IPS-15b (cell line): ENCODE results near the gene ZIC1.
A peak's percentile ranks its signal among the peaks of the same experiment; 100 is the strongest.

Source experiments
- H3K27me3 ChIP-seq: one replicate; pipeline ENCODE4 v1.6.1; 2013; ENCODE audit warnings: low read length; ENCODE audit not compliant: control insufficient read depth, insufficient read depth
- H3K36me3 ChIP-seq: one replicate; pipeline ENCODE4 v1.6.1; 2013; ENCODE audit warnings: low read length; ENCODE audit not compliant: control insufficient read depth, insufficient read depth
- H3K4me1 ChIP-seq: one replicate; pipeline ENCODE4 v1.6.1; 2013; ENCODE audit warnings: mild to moderate bottlenecking, low read length; ENCODE audit not compliant: control insufficient read depth, insufficient read depth
- H3K4me3 ChIP-seq: one replicate; pipeline ENCODE4 v1.5.1; 2013; ENCODE audit warnings: low read depth, low read length
- H3K9ac ChIP-seq: one replicate; pipeline ENCODE4 v1.6.1; 2013; ENCODE audit warnings: low read depth, mild to moderate bottlenecking, low read length
- H3K9me3 ChIP-seq: one replicate; pipeline ENCODE4 v1.6.1; 2013; ENCODE audit warnings: mild to moderate bottlenecking, low read length; ENCODE audit not compliant: control insufficient read depth, insufficient read depth

The ZIC1 gene

GRCh38 chr3:147409143-147410115, at the start of gene ZIC1:
Gene ZIC1 (plus strand): TSS chr3:147409365. CDS start chr3:147410113, 748 bp downstream.
- H3K9ac ChIP-seq, result no peak within 1 kb of the TSS
- peak within 1 kb of the TSS; percentile 54 for H3K4me3 ChIP-seq
- H3K27me3 ChIP-seq, result peaks cover 94% of the 10 kb centered on the region
- H3K4me1 ChIP-seq, result peaks cover 18% of the 10 kb centered on the region
- H3K9me3 ChIP-seq, result no peaks in the 10 kb centered on the region
- H3K36me3 ChIP-seq, result no peaks in the 10 kb centered on the region

GRCh38 chr3:147360051-147360439, 49.1 kb upstream of the ZIC1 start:
- no peaks in the 10 kb centered on the region for H3K9me3 ChIP-seq
- no peaks in the 10 kb centered on the region for H3K36me3 ChIP-seq
- peaks cover 100% of the 10 kb centered on the region for H3K27me3 ChIP-seq
- H3K4me1 ChIP-seq, result peaks cover 31% of the 10 kb centered on the region
- no peak overlapping the region for H3K9ac ChIP-seq
- H3K4me3 ChIP-seq, result no peak overlapping the region

- H3K27me3 ChIP-seq, result peaks cover 100% of the 10 kb centered on the region
- peak overlapping the region; percentile 24 for H3K4me3 ChIP-seq
- no peaks in the 10 kb centered on the region for H3K36me3 ChIP-seq
- H3K9ac ChIP-seq, result no peak overlapping the region
- peaks cover 25% of the 10 kb centered on the region for H3K4me1 ChIP-seq
- no peaks in the 10 kb centered on the region for H3K9me3 ChIP-seq
Observed at GRCh38 chr3:147360646-147361453, 48.3 kb upstream of the ZIC1 start.

GRCh38 chr3:147361454-147362420, 47.4 kb upstream of the ZIC1 start:
- no peak overlapping the region for H3K9ac ChIP-seq
- peaks cover 19% of the 10 kb centered on the region for H3K4me1 ChIP-seq
- peaks cover 100% of the 10 kb centered on the region for H3K27me3 ChIP-seq
- no peaks in the 10 kb centered on the region for H3K36me3 ChIP-seq
- peak overlapping the region; percentile 24 for H3K4me3 ChIP-seq
- no peaks in the 10 kb centered on the region for H3K9me3 ChIP-seq

GRCh38 chr3:147364771-147365170, 44.4 kb upstream of the ZIC1 start:
- no peak overlapping the region for H3K9ac ChIP-seq
- no peaks in the 10 kb centered on the region for H3K9me3 ChIP-seq
- H3K27me3 ChIP-seq, result peaks cover 100% of the 10 kb centered on the region
- no peak overlapping the region for H3K4me3 ChIP-seq
- peaks cover 13% of the 10 kb centered on the region for H3K4me1 ChIP-seq
- H3K36me3 ChIP-seq, result no peaks in the 10 kb centered on the region

- no peak overlapping the region for H3K4me3 ChIP-seq
- H3K9ac ChIP-seq, result no peak overlapping the region
- H3K4me1 ChIP-seq, result peaks cover 11% of the 10 kb centered on the region
- H3K27me3 ChIP-seq, result peaks cover 100% of the 10 kb centered on the region
- no peaks in the 10 kb centered on the region for H3K9me3 ChIP-seq
- H3K36me3 ChIP-seq, result no peaks in the 10 kb centered on the region
Observed at GRCh38 chr3:147365196-147366115, 43.7 kb upstream of the ZIC1 start.

GRCh38 chr3:147367676-147368075, 41.5 kb upstream of the ZIC1 start:
- peaks cover 99% of the 10 kb centered on the region for H3K27me3 ChIP-seq
- H3K9ac ChIP-seq, result no peak overlapping the region
- H3K4me1 ChIP-seq, result peaks cover 16% of the 10 kb centered on the region
- no peak overlapping the region for H3K4me3 ChIP-seq
- no peaks in the 10 kb centered on the region for H3K36me3 ChIP-seq
- no peaks in the 10 kb centered on the region for H3K9me3 ChIP-seq

GRCh38 chr3:147368151-147368550, 41.0 kb upstream of the ZIC1 start:
- no peaks in the 10 kb centered on the region for H3K36me3 ChIP-seq
- no peak overlapping the region for H3K4me3 ChIP-seq
- H3K9ac ChIP-seq, result no peak overlapping the region
- H3K27me3 ChIP-seq, result peaks cover 99% of the 10 kb centered on the region
- H3K9me3 ChIP-seq, result no peaks in the 10 kb centered on the region
- H3K4me1 ChIP-seq, result peaks cover 16% of the 10 kb centered on the region

GRCh38 chr3:147368561-147369221, 40.5 kb upstream of the ZIC1 start:
- H3K9me3 ChIP-seq, result no peaks in the 10 kb centered on the region
- peaks cover 99% of the 10 kb centered on the region for H3K27me3 ChIP-seq
- no peak overlapping the region for H3K9ac ChIP-seq
- peak overlapping the region; percentile 10 for H3K4me3 ChIP-seq
- H3K4me1 ChIP-seq, result peaks cover 16% of the 10 kb centered on the region
- H3K36me3 ChIP-seq, result no peaks in the 10 kb centered on the region

- H3K36me3 ChIP-seq, result no peaks in the 10 kb centered on the region
- no peaks in the 10 kb centered on the region for H3K9me3 ChIP-seq
- peaks cover 16% of the 10 kb centered on the region for H3K4me1 ChIP-seq
- H3K9ac ChIP-seq, result no peak overlapping the region
- H3K27me3 ChIP-seq, result peaks cover 99% of the 10 kb centered on the region
- H3K4me3 ChIP-seq, result peak overlapping the region; percentile 10
Observed at GRCh38 chr3:147369231-147369630, 39.9 kb upstream of the ZIC1 start.
